Ecto neural progenitor cell (in vitro differentiated cells): ENCODE measurements around the gene PCDH10.

Source experiments
- DNase-seq: peaks from one replicate; pipeline ENCODE4 v3.0.0-alpha.2; 2018; ENCODE audit warnings: low spot score

Gene PCDH10, protein sequence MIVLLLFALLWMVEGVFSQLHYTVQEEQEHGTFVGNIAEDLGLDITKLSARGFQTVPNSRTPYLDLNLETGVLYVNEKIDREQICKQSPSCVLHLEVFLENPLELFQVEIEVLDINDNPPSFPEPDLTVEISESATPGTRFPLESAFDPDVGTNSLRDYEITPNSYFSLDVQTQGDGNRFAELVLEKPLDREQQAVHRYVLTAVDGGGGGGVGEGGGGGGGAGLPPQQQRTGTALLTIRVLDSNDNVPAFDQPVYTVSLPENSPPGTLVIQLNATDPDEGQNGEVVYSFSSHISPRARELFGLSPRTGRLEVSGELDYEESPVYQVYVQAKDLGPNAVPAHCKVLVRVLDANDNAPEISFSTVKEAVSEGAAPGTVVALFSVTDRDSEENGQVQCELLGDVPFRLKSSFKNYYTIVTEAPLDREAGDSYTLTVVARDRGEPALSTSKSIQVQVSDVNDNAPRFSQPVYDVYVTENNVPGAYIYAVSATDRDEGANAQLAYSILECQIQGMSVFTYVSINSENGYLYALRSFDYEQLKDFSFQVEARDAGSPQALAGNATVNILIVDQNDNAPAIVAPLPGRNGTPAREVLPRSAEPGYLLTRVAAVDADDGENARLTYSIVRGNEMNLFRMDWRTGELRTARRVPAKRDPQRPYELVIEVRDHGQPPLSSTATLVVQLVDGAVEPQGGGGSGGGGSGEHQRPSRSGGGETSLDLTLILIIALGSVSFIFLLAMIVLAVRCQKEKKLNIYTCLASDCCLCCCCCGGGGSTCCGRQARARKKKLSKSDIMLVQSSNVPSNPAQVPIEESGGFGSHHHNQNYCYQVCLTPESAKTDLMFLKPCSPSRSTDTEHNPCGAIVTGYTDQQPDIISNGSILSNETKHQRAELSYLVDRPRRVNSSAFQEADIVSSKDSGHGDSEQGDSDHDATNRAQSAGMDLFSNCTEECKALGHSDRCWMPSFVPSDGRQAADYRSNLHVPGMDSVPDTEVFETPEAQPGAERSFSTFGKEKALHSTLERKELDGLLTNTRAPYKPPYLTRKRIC

DNA sequence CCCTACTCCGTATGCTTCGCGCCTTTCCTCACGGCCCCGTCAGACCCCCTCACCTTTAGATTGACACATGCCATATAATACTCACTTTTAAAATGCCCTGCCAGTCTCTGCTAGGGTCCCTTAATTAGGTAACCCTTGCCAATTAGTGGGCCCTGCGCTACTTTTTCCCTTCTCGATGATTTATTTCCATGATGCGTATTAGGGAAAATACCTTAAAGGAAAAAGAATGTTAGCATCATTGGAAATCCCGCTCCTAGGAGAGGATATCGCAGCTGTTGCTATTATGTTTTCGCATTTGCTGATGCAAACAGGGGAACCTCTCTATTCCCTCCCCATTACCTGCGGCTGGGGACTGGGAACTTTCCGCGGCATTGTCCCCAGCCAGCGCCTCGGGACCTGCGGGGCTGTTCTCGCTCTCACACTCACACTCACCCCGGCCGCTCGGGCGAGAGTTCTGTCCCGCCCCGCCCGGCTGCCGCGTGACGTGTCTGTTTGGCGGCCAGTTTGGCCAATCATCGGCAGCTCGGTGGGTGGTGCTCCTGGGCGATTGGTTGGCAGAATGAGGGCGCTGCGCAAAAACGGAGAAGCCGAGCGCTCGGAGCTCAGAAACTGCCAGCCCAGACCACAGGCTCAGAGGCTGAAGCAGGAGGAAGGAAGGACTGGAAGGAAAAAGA lies at the start of gene PCDH10:
PCDH10 (plus strand) TSS at position 605 of the 674 bp plus-strand sequence. CDS start 847 bp downstream, outside the sequence.
- peak; percentile 97 for DNase-seq

DNA sequence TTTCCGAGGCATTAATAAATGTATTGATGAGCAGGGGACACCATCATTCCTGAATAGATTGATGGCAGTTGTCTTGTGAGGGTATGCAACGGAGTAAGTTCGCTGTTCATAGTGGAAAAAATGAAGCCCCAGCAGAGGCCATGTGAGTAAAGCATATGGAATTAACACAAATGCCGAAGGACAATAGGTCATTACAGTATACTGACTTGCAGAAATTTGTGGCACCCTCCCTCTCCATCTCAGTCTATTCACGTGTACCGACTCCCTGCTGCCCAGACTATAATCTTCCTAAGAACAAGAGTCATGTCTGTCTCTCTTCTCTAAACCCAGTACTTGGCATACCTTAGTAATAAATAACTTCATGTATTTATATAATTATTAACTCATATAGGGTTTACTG lies 47.1 kb upstream of the PCDH10 start:
- no peak for DNase-seq

DNA sequence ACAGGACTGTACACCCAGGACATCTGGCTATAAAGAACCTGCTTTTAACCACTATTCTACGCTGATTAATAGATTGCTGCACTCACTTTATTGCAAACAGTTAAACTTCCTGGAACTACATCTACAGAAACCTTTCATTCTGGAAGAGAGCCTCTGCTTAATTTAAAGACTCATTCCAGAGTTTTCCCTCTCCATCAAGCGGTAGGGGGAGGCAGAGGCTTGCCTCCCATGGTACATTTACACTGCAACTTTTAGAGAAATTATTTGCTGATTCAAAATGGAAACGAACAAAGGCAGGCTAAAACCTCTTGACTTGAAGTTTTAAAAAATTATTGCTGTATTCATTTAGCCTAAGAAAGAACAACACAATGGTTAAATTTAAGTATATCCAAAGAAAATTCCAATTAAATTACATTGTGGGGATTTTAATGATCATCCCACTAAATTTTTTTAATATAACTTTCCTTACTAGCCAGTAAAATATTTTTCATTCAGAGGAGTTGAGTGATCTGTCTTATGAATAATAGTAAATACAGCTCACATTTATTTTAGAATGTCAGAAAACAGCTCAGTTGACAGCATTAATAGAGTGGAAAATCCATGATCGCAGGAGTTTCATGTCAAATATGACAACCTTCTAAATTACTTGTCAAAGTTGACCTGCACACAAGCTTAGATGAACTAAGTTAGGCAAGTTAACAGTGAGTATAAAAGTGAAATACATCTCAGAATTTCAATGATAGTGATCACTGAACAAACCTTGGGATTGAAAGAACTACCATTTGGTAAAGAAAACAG lies 46.3 kb upstream of the PCDH10 start:
- no peak for DNase-seq

DNA sequence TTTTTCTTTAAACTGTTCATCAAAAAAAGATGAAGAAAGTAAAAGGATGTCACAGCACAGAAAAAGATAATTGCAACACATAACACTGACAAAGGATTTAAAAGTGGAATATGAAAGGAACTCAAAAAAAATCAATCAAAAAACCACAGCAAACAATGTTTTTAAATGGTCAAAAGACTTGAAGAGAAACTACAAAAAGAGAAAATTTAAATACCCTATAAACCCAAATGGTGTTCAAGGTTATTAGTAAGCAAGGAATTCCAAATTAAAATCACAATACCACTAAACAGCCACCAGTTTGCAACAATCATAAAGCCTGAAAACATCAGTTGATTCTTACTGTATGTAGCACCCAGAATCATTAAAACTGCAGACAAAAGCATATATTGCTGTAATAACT lies 36.5 kb upstream of the PCDH10 start:
- no peak for DNase-seq

DNA sequence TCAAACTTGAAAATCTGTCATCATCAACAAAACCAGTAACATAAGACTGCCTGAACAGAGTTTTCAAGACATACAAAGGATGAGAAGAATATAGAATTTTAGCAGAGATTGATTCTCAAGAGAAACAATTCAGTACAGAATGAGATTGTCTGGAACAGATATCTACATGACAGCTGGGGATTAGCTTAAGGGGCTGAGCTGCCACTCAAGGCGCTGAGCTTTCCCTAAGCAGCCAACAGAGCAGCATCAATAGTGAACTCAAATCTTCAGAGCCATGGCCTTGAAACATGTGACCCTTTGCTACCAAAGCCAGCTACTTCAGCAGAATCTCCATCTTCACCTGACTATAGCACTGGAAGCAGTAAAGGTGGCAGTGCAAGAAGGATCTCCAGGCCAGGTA lies 24.3 kb upstream of the PCDH10 start:
- no peak for DNase-seq

DNA sequence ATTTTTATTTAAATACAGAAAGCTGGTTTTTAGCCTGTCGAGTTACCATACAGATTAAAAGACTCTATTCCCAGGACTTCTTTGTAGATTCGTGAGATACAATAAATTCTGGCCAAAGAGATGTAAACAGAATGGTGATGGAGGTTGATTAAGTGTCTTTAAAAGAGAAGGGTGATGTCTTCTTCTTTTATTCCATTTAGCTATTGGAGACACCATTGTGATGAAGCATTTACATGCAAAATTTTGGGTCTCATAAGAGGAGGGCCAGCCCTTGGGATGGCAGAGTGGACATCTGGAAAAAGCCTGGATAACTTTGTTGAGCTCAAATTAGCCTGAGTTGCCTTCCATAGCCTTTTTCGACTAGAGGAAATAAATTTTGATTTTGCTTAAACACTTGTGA lies 21.6 kb upstream of the PCDH10 start:
- no peak for DNase-seq

DNA sequence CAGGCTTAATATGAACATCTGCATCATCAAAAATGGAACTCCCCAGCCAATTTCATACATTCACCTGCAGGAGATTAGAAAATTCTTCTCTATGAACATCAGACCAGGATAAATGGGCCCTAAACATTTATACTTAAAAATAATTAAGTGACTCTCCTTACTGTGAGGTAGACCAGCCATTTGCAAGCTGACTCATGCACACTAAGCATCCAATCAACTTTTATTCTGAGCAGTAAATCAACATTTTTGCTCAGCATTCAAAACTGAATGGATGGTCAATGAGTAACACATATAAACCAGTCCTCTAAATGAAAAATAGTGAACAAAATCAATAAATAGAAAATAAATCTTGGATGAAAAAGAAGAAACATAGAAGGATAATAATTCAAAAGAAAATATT lies 19.9 kb upstream of the PCDH10 start:
- no peak for DNase-seq

DNA sequence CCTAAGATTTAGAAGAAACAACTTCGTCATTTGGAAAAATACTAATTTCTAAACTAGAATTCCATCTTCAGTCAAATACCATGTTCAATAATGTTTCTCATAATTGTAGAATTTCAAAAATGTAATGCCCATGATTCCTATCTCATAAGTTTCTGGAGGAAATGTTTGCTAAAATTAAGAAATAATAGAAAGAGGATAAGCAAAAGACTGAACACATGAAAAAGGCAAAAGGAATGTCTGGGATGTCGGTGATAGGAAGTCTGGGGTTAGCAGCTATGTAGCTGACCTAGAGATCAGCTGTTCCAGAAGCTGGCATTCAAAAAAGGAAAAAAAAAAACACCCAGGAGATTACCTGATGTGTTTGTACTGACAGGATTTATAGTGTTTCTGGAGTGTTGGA lies 18.9 kb upstream of the PCDH10 start:
- no peak for DNase-seq

DNA sequence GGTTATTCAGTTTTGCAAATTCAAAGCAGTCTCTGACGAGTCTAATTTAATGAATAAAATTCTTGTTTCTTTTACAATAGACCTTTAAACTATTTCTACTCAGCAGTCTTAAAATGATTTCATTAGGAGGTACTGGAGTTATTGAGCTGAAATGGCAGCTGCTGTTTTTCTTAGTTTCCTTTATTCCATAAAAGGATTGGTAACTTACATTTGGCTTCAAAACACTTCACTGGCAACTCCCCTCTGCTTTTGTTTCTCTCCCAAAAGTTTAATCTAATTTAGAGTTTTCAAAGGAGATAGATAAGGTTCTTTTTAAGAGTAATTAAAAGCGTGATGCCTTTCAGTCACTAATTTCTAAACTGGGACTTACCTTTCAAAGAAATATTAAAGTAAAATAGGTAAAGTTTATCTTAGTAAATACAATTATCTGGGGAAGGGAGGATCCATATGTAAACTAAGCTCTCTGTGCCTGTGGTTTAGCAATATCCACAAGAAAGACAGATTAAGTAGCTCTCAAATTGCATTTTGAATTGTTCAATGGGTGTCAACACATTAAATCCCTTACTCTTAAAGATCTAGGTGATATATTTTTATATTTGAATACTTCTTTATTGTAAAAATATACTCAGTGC lies 17.1 kb upstream of the PCDH10 start:
- DNase-seq: no peak

DNA sequence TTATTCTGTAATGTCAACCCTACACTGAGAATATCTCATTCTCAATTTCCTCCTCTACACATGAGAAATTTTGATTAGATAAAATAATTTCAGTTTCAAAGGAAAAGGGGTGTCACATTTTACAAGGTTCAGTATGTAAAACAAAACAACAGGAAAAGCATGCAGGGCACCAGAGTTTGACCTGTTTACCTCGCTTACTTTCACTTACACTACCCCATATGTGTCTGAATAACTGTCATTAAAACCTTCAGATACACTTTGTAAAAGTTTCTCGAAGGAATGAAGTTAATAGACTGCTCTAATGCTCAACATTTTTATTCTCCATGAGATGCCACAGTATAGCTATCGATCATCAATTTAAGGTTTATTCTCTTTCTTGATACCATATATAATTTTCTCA lies 12.3 kb upstream of the PCDH10 start:
- no peak for DNase-seq

DNA sequence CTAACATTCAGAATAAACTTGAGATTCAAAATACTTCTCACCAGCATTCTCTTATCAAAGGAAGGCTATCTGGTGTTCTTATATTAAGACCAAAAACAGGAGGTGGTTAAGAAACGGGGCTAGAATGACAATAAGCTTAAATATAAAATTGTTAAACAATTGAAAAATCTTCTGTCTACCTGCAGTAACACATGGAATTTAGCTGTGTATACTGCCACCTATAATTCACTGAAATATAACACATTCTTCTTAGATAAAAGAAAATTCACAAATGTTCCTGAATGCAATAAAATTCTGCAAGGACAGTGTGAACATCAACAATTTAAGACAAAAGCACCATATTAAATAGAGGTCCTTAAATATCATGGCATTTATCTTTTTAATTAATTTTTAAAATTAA lies 11.5 kb upstream of the PCDH10 start:
- no peak for DNase-seq

DNA sequence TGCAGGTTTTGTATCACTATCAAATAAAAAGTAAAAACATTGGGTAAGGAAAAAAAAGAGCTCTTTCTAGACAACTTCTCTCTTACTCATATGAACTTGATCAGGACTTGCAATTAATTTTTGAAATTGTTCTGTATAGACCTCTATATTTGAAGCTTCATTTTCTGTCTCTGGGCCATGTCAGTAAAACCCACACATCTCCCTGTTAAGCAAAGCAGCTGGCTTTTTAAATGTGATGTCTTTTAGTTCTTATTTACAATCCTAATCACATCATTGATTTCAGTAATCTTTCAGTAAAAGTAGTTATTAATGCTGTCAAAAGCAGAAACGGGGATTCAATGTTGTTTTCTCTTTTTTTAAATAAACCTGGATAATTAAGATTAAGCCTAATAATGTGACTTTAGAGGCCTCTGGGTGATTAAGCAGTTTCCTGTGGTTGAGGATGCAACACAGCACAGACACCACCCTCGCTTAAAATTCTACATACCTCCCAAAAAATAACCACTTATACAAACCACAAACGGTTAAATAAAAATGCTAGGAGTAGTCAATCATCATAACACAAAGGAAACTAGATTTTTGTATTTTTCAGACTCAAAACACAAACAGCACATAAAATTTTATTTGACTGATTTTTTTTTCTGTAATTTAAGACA lies 5.2 kb upstream of the PCDH10 start:
- no peak for DNase-seq

DNA sequence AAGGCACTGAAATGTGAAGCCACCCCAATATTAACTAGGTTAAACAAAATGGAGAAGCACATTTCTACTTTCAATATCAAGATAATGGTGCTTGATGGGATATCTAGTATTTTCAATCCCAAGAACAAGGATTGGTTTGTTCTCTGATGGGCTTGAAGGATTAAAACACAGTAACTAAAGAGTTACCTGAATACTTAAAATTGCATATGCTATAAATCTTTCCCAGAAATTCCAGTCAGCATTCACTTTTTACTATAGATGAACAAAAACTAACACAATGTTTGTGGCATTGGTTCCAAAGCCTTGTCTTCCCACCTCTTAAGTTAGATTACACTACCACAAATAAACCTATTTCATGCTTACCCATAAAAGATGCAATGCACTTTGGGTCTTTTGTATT lies 3.9 kb upstream of the PCDH10 start:
- DNase-seq: no peak

DNA sequence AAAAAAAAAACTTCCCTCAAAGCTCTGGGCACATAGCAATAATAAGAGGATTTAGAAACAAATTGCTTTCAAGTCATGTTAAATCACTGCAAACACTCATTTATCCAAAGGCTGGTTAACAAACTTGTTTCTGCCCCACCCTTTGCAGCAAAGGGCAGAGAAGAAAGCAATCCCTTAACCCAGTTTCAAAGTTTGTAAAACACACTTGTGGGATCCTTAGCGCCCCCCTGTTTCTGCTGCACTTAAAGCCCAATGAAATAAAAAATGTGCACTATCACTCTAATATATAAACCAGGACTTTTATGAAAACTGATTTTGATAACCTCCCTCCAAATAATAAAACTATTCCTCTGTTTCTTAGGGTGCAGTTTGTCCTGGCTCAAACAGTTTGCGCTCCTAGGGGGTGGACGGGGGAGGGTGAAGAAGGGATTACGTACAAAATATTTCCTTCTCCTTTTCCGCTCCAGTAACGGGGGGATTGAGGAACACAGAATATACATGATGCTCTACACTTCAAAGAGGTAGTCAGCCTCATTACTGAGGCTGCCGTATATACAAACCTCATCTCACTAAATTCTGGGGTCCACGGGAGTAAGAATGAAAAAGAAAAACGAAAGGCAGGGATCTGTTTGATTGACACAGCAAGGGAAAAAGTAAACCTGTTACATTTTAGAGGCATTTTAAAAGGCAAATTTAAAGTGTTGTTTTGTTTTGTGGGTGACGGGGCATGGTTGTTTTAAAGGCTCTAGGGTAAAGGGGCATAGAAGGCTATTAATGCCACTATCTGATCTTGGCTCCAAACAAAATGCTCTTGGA lies 3.1 kb upstream of the PCDH10 start:
- no peak for DNase-seq

DNA sequence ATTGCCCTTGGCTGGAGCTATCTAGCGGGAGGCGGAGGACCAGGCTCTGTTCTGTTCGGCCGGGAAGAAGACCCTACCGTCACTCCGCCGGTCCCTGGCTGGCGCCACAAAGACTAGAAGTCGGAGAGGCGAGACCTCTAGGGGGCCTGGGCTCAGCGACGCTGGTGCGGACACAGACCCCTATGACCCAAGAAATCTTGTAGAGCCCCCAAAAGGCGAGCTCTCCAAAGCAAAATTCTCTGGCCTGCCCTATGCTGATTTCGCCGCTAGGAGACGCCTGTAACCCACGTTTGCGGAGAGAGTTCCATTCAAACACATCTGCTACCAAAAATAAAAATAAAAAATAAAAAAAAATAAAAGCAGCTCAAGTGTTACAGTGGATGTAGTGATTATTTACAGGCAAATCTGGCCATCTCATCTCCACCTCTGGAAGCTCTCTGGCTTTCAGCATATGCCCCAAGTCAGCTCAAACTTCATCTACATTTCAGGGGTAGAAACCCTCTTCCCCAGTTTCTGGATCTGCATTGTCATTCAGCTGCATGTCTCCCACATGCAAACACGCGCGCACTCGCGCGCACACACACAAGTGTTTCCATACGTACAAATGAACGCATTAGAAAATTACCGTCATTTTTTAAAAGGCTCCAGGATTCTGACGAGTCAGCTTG lies 2.4 kb upstream of the PCDH10 start:
- peak; percentile 80 for DNase-seq

DNA sequence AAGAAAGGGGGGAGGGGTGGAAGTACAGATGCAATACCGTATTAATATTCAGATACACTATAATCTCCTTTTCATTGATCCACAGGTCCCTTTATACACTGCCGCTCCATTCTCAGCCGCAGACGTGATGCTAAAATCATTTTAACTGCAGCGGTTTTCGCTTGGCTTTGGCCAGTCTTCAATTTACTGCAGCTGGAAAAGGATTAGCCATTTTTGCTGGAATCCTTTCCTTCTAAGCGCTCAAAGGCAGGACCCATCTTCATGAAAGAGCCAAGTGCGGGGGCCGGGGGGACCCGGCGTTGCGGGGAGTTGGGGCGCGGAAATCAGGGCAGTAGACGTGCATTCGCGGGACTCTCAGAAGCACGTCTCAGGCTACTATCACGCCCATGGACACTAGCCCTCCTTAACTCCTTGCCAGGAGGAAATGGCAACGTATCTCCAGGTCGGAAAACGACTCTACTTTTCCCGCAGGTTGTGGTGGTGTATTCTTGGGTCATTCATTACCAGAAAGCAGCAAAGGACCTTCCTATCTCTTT lies 1.7 kb upstream of the PCDH10 start:
- no peak for DNase-seq

DNA sequence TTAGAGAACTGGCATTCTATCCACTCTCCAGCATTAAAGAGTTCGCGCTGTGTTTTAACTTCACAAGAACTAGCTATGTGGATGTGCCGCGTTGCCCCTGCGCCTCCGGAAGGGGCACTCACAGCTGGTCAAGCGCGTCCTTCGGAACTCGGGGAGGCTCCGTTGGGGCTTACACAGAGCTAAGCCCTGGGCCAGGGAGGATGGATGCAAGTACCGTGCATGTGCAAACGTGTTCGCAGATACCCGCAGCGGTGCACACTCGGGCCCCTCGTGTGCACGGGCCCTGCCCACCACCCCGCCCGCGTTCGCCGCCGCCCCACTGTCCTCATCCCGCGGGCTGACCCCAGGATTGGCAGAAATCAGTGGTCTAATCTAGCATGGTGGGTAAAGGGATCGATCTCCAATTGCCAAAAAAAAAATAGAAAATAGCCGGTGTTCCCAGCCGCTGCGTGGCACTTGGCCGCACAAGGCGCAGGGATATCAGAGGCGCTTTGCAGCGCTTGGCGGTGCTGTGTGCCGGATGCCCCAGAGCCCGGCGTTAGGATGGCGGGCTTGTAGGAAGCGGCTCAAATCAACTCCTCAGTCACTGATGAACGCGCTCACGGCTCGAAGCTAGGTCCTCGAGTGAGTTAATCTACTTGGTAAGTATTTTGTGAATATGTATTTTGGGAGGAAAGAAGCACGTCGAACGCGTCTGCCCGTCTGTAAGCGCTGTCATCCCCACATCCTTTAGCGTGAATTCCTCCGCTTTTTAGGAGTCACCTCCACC lies 989 bp upstream of the PCDH10 start:
- peak; percentile 76 for DNase-seq

DNA sequence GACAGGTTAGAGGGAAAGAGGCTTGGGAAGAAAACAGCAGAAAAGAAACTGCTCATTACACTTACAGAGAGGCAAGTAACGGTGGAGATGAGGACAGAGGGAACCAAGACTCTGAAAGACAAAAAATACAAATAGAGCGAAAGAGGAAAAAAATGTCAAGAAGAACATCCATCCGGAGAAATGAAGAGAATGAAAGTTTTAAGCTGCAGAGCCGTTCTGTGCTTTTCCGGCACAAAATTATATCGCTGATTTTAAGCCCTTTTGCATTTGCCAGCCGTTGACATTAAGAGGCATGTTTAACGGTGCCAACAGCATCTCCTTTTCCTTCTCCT lies 236 bp downstream of the PCDH10 start:
- no peak for DNase-seq
